Measurements from ENCODE around the gene OCEL1.

GRCh38 chr19:17266026-17266425 is 40.0 kb downstream of the OCEL1 start:
- TF ChIP-seq CTCF (IDR thresholded peaks at IDR 0.05) (no peak), ZFX (IDR thresholded peaks at IDR 0.05; ENCODE audit: borderline replicate concordance) (no peak)

All from 22Rv1 (cell line).